Panc1 (cell line): ENCODE measurements around the gene SLC38A4.

ENCODE experiments used
- POLR2AphosphoS5 ChIP-seq: IDR thresholded peaks from 2 replicates; pipeline ENCODE4 v1.6.1; 2012; ENCODE audit warnings: mild to moderate bottlenecking, low read depth, low read length, moderate library complexity
- REST ChIP-seq, 2 experiments: IDR thresholded peaks; 2 replicates each; pipeline ENCODE4 v1.6.1; 2011 to 2012; ENCODE audit warnings: low read depth in 2 of 2, control low read depth in 1 of 2, low read length in 1 of 2, mild to moderate bottlenecking in 1 of 2, moderate library complexity in 1 of 2; ENCODE audit not compliant: insufficient read depth in 1 of 2
- TF ChIP-seq, protein P1 (sequence below): fragments of 450-650 bp; IDR thresholded peaks from 2 replicates; pipeline ENCODE4 v1.5.1; 2017; ENCODE audit warnings: mild to moderate bottlenecking

- TF ChIP-seq, protein P1, sequence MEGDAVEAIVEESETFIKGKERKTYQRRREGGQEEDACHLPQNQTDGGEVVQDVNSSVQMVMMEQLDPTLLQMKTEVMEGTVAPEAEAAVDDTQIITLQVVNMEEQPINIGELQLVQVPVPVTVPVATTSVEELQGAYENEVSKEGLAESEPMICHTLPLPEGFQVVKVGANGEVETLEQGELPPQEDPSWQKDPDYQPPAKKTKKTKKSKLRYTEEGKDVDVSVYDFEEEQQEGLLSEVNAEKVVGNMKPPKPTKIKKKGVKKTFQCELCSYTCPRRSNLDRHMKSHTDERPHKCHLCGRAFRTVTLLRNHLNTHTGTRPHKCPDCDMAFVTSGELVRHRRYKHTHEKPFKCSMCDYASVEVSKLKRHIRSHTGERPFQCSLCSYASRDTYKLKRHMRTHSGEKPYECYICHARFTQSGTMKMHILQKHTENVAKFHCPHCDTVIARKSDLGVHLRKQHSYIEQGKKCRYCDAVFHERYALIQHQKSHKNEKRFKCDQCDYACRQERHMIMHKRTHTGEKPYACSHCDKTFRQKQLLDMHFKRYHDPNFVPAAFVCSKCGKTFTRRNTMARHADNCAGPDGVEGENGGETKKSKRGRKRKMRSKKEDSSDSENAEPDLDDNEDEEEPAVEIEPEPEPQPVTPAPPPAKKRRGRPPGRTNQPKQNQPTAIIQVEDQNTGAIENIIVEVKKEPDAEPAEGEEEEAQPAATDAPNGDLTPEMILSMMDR = no peak
- TF ChIP-seq POLR2AphosphoS5 (no peak), REST (IDR thresholded peaks at IDR 0.05; ENCODE audit: insufficient read depth in 1 of 2, low read depth in 2 of 2, low read length in 1 of 2) (no peak)
These were observed 45.9 kb downstream of the SLC38A4 start for GRCh38 chr12:46779879-46780278.
